Measurements from ENCODE around the gene IFI27L2.

GRCh38 chr14:94174604-94175010, 45.2 kb upstream of the IFI27L2 start:
- no peak for TF ChIP-seq CTCF (IDR thresholded peaks at IDR 0.05; ENCODE audit: poor library complexity)
- TF ChIP-seq EZH2 (IDR thresholded peaks at IDR 0.05; ENCODE audit: borderline replicate concordance) = no peak
